Ecto neural progenitor cell (in vitro differentiated cells): ENCODE results near the gene SP2.

Experiments
- DNase-seq: peaks from one replicate; pipeline ENCODE4 v3.0.0-alpha.2; 2018; ENCODE audit warnings: low spot score

SP2 gene

GRCh38 chr17:47949197-47949759 lies 53.2 kb downstream of the SP2 start:
- DNase-seq: peak; percentile 98

GRCh38 chr17:47949946-47950345 lies 53.9 kb downstream of the SP2 start:
- no peak for DNase-seq

GRCh38 chr17:47950448-47950847 lies 54.4 kb downstream of the SP2 start:
- DNase-seq: no peak

- no peak for DNase-seq
Observed at GRCh38 chr17:47952171-47953021, 56.4 kb downstream of the SP2 start.

- DNase-seq: no peak
Observed at GRCh38 chr17:47953909-47954308, 57.9 kb downstream of the SP2 start.

- no peak for DNase-seq
Observed at GRCh38 chr17:47955497-47956461, 59.7 kb downstream of the SP2 start.

GRCh38 chr17:47956791-47957590 lies 61.0 kb downstream of the SP2 start:
- no peak for DNase-seq

- DNase-seq: no peak
Observed at GRCh38 chr17:47957591-47958490, 61.8 kb downstream of the SP2 start, which contains the start of gene PRR15L. Gene PRR15L, minus strand, starts transcription at chr17:47957883. Its CDS starts 4,649 bp downstream, at chr17:47953234.

GRCh38 chr17:47959825-47960655 lies 64.0 kb downstream of the SP2 start:
- DNase-seq: no peak

GRCh38 chr17:47961406-47961805 lies 65.4 kb downstream of the SP2 start:
- DNase-seq: no peak

GRCh38 chr17:47962901-47963300 lies 66.9 kb downstream of the SP2 start:
- no peak for DNase-seq

GRCh38 chr17:47964856-47965255 lies 68.8 kb downstream of the SP2 start:
- no peak for DNase-seq

- no peak for DNase-seq
Observed at GRCh38 chr17:47966079-47966519, 70.1 kb downstream of the SP2 start.

- DNase-seq: no peak
Observed at GRCh38 chr17:47967607-47968252, 71.7 kb downstream of the SP2 start.

GRCh38 chr17:47968836-47969235 lies 72.8 kb downstream of the SP2 start:
- no peak for DNase-seq

- DNase-seq: no peak
Observed at GRCh38 chr17:47969930-47970724, 74.1 kb downstream of the SP2 start.

- peak; percentile 100 for DNase-seq
Observed at GRCh38 chr17:47970725-47971499, 74.9 kb downstream of the SP2 start, which contains the start of gene CDK5RAP3. Gene CDK5RAP3, plus strand, starts transcription at chr17:47971113. Its CDS starts 34 bp downstream, at chr17:47971147.
